Measurements from ENCODE around the gene ATP8B3.

DNA sequence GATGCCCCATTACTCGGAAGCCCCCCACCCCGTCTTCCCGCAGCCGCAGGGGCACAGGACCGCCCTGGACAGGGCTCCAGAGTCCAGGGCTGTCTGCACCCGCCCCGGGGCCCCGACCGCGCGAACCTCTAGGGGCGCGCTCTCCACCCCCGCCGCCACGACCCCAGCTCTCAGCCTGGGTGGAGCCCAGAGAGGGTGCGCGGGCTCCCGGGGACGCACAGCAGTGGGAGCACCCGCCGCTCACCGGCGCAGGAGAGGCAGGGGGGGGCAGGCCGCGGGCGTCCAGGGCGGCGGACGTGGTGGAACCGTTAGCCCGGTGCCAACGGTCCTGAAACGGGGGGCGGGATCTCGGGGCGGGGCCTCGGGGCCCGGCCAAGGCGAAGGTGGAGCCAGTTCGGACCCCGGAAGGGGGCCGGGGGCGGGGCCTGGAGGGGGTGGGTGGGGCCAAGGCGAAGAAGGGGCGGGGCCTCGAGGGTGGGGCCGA, at the start of gene ATP8B3:
- TF ChIP-seq POLR2A (IDR thresholded peaks at IDR 0.05) (no peak), POLR2AphosphoS5 (IDR thresholded peaks at IDR 0.05) (no peak)
- TF ChIP-seq, protein P1, sequence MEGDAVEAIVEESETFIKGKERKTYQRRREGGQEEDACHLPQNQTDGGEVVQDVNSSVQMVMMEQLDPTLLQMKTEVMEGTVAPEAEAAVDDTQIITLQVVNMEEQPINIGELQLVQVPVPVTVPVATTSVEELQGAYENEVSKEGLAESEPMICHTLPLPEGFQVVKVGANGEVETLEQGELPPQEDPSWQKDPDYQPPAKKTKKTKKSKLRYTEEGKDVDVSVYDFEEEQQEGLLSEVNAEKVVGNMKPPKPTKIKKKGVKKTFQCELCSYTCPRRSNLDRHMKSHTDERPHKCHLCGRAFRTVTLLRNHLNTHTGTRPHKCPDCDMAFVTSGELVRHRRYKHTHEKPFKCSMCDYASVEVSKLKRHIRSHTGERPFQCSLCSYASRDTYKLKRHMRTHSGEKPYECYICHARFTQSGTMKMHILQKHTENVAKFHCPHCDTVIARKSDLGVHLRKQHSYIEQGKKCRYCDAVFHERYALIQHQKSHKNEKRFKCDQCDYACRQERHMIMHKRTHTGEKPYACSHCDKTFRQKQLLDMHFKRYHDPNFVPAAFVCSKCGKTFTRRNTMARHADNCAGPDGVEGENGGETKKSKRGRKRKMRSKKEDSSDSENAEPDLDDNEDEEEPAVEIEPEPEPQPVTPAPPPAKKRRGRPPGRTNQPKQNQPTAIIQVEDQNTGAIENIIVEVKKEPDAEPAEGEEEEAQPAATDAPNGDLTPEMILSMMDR (IDR thresholded peaks at IDR 0.05 in 8 of 11, conservative IDR thresholded peaks at IDR 0.05 in 3 of 11): peak in 8 of 11 experiments; percentile 12 to 51 (median 30)

Measured in spleen (tissue), 7 donors.